ENCODE measurements around the gene SCN8A.

GRCh38 chr12:51636581-51636980, 45.5 kb downstream of the SCN8A start:
- TF ChIP-seq, protein P1, sequence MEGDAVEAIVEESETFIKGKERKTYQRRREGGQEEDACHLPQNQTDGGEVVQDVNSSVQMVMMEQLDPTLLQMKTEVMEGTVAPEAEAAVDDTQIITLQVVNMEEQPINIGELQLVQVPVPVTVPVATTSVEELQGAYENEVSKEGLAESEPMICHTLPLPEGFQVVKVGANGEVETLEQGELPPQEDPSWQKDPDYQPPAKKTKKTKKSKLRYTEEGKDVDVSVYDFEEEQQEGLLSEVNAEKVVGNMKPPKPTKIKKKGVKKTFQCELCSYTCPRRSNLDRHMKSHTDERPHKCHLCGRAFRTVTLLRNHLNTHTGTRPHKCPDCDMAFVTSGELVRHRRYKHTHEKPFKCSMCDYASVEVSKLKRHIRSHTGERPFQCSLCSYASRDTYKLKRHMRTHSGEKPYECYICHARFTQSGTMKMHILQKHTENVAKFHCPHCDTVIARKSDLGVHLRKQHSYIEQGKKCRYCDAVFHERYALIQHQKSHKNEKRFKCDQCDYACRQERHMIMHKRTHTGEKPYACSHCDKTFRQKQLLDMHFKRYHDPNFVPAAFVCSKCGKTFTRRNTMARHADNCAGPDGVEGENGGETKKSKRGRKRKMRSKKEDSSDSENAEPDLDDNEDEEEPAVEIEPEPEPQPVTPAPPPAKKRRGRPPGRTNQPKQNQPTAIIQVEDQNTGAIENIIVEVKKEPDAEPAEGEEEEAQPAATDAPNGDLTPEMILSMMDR (IDR thresholded peaks at IDR 0.05; ENCODE audit: insufficient read depth, low read length) = no peak
- TF ChIP-seq POLR2AphosphoS5 (IDR thresholded peaks at IDR 0.05; ENCODE audit: low read depth) (no peak), SPI1 (IDR thresholded peaks at IDR 0.05; ENCODE audit: borderline replicate concordance, low read depth) (peak; percentile 36; the same call in 1 of the 2 replicates), REST (IDR thresholded peaks at IDR 0.05; ENCODE audit: insufficient replicate concordance, low read depth) (no peak), GABPA (IDR thresholded peaks at IDR 0.05; ENCODE audit: low read depth) (no peak)

All from HL-60 (cell line).